SW 1271 (cell line): ENCODE results near the gene ADRM1.

ENCODE experiments used
- DNase-seq, 2 experiments: peaks; one replicate each; lab custom pipeline; 2025; lab: John Stamatoyannopoulos, UW

Gene ADRM1

DNA sequence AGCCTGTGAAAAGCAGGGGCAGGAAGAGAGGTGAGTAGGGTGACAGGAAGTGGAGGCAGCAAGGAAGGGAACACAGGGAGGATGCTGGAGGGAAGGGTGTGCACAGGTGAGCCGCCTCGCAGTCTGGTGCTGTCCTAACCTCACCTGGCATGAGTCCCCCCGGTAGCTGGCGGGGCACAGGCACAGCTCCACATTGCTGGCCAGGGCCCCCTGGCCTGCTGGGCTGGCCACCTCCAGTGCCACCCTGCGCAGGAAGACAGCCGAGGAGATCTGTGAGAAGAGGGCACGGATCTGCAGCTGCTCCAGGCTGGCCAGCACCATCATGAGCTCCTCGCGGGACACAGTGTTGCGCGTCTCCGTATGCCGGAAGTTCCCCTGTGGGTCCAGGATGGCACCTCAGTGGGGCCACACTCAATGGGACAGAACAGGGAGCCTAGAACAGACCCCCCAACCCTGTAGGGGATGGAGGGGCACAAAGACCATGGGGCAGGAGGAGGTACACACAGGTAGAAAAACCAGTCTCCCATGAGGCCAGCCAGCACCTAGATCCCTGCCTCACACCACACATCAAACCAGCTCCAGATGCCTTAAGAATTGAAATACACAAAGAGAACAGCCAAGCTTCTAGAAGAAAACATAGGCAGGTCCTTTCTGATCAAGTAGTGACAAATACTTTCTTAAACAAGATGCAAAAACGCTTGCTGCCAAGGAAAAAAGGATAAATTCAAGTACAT is 22.5 kb downstream of the ADRM1 start:
- no peak for DNase-seq

DNA sequence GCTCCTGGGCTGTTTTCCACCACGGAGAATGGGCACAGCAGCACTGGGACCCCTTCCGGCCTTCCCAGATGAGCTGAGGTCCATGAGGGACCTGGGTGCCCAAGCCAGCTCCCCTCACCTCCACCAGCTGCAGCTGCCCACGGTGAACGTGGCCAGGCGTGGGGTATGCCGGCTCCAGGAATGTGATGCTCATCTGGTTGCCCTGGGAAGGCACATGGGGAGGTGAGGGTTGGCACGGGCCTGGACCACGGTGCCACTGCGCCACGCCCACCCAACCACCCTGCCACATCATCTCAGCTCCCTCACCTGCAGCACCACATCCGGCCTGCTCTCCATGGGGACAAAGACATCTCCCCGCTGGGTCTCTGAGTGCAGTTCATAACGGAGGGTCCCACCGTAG is 23.8 kb downstream of the ADRM1 start:
- DNase-seq = no peak

DNA sequence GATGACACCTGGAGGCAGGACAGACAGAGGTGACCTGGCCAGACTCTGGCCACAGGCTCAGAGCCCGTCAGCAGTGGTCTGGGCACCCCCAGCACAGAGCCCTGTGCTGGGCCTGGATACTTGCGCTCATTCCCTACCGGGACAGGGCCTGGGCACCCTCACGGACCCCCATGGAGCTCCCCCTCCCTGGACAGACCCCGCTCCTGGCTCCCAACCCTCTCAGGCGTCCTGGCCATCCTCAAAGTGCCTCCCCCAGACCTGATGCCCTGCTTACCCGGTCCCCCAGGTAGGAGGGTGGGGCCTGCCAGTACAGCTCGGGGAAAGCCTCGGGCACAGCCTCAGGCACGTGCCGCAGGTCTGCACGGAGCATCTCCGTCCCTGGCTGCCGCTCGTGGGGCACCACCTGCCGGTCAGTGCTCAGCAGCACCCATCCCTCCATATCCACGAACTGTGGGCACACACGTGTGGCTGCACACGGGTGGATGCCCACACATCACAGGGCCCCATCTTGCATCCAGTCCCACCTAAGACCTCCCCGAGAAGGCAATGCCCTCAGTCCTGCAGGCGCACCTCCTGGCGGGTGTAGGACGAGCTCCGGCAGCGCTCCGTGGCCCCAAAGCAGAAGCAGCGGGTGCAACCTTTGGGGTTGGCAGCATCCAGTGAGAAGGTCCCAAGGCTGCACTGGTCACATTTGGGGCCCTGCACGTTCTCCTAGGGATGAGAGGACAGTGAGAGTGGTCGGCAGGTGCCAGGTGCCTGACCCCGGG is 24.3 kb downstream of the ADRM1 start:
- no peak for DNase-seq

DNA sequence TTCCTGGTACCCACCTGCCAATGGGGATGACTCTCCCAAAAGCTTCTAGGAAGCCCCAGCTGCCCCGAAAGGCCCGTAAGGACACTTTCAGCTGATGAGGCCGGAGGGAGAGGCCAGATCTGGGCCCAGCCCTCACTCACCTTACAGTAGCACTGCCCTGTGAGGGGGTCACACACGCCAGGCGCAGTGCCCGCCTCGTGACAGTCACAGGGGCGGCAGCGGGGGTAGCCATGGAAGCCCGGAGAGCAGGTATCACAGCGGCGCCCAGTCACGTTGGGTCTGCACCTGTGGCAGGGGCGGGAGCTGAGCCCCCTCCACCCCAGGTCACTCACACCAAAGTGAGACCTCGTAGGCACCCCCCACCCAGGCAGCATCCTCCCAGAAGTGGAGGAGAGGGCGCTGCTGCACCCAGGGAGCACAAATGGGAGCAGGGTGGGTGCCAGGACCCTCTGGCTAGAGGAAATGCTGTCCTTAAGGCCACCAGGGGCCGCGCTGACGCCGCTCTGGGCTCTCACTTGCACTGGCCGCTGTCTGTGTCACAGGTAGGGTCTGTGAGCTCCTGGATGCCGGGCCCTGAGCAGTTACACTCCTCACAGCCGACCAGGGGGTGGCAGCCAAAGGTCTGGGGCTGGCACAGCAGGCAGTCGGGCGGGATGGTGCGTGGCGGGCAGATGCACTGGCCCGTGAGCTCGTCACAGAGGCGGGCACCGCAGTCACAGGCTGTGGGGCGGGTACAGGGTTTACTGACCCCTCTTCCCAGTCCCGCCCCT is 25.1 kb downstream of the ADRM1 start:
- no peak for DNase-seq

DNA sequence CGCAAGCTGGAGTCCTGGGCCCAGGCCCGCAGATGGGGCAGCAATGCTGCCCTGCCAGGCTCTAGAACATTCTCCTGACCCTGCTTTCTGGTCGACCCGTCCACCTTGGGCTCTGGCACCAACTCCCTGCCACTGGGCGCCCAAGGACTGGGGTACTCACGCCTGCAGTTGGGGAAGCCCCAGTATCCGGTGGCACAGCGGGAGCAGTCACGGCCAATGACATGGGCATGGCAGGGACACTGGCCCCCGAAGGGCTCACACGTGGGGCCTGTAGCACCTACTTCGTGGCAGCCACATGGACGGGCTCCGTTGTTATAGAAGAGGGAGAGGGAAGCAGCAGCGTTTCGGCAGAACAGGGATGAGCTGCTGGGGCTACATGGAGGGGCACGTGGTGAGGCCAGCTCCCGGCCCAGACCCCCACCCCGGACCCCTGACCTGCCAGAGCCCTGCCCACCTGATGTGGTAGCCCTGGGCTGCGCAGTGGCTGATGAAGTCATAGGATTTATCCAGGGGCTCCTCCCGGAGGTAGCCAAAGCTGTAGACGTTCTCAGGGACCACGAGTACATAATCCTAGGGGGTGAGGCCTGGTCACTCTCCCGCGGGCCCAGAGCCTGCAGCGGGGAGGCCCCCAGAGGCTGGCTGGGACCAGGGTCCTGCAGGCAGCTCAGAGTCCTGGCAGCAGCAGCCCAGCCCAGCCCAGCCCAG is 26.0 kb downstream of the ADRM1 start:
- no peak for DNase-seq

DNA sequence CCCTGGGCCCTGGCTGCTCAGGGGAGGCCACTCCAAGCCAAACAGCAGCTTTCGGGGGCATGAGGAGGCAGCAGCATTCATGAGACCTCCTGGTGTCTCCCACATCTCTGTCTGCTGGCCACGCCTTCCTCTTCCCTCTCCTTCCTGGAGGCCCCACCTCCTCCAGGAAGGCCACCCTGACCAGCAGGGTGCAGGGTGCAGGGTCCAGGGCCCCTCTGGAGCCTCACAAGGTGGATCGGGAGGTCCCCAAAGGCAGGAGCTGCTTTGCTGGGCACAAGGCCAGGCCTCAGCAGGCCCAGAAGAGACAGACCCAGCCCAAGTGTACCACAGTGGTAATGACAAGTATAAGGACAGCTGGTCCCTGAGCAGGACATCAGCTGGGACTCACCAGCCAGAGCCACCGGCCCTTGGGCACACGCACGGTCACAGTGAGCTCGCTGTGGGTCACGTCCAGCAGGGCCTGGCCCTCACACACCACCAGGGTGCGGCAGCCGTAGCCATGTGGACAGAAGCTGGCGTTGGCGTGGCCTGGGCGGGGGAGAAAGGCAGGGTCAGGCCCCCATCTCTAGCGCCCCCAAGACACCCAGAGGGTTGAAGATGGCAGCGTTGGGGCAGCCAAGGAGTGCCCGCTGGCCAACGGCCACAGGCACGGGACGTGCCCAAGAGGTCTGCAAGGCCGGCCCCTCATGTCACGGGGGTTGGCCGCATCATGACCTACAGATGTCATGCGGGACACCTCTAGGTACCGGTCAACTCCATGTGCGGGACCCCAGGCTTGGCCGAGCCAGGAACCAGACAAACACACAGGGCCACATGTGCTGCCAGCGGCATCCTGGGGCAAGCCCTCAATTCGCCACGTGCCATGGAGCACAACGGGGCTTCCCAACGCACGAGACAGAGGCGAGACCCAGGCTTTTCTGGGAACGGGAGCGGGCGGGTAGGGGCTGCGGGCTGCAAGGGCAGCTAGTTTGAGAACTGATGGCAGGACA is 26.9 kb downstream of the ADRM1 start:
- DNase-seq = no peak

DNA sequence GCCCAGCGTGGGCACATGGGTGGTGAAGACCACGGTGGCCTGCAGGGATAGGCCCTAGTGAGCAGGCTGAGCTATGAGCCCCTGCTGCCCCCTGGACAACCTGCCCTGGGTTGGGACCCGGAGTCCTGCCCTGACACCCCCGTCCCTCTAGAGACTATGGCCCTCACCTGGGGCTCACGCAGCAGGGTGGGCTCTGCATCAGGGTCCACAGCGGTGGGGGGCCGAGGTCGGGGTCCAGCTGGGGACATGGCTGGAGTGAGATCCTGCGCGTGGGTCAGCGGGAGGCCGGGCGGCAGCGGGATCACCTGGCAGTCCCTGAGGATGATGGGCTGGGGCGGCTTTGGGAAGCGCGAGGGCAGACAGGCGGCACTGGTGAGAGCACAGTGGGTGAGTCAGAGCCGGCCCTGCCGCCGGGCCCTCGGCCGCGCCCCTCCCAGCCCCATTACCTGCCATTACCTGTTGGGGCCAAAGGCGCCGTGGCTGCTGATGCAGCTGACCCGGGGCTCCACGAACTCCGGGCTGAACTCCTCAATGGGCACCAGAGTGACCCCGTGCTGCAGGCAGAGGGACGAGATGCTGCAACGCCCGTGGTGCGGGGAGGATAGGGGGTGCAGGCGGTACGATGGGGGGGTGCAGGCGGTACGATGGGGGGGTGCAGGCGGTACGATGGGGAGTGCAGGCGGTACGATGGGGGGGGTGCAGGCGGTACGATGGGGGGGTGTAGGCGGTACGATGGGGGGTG is 27.9 kb downstream of the ADRM1 start:
- DNase-seq = no peak

DNA sequence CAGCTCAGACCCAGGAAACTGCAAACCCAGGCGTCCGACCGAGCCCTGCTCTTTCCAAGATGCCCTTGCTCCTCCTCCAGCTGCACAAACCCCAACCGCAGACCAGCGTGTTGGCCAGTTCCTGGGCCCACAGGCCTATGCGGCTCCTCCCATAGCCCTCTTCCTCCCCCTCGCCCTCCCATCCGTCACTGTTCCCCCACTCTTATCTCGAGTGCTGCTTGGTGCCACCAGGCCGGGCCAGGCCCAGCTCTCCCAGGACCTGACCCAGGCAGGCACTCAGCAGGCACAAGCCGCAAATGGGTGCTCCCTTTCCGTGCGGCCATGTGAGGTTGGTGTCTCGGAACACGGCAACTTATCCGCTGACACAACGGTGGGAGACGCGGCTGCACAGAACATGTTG is 28.6 kb downstream of the ADRM1 start:
- DNase-seq = no peak

DNA sequence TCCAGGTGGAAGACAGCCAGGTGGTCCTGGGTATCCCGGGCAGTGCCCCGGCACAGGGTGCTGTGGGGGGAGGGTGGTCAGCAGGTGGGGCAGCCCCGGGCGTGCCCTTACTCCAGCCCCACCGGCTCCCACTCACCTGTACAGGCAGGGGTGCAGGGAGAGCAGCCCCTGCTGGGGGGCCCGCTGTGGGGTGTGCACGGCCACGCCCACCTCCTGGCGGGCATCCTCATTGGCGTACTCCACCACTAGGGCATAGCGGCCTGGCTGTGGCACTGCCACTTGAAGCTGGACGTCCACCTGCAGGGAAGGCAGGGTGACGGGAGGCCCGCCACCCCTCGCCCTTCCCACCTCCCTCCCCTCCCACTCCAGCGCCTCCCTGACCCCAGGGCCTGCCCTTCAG is 29.6 kb downstream of the ADRM1 start:
- DNase-seq = no peak

DNA sequence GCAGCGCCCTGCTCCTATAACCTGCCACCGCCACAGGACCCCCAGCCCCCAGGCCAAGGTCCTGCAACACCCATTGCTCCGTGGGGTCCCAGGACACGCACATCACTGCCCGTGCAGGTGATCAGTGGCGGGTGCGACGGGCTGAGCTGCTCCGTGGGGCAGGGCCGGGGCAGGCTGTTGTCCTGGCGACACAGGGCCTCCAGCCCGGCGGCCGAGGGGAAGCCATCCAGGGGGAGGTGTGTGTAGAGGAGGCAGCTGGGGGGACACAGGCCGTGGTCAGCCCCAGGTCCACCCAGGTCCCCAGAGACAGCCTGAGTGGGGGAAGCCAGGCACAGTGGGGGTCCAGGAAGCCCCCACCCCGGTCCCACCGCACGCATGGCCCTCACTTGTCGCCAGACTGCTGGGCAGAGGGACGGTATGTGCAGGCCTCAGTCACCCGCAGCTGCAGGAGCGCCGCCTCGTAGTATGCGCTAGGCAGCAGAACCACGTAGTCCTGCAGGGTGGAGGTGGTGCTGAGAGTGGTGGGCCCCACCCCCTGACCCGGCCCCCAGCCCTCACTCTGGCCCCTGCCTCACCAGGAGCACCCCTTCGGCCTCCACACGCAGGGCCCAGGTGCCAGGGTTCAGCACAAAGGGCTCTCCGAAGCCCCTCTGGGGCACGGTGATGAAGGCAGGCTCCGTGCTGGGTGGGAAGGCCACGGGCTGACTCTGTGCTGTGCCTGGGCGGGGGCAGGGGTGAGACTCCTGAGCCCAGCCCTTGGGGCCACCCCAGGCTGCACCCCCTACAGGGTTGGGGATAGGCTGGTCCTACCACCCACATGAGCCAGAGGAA is 30.4 kb downstream of the ADRM1 start:
- DNase-seq = no peak

DNA sequence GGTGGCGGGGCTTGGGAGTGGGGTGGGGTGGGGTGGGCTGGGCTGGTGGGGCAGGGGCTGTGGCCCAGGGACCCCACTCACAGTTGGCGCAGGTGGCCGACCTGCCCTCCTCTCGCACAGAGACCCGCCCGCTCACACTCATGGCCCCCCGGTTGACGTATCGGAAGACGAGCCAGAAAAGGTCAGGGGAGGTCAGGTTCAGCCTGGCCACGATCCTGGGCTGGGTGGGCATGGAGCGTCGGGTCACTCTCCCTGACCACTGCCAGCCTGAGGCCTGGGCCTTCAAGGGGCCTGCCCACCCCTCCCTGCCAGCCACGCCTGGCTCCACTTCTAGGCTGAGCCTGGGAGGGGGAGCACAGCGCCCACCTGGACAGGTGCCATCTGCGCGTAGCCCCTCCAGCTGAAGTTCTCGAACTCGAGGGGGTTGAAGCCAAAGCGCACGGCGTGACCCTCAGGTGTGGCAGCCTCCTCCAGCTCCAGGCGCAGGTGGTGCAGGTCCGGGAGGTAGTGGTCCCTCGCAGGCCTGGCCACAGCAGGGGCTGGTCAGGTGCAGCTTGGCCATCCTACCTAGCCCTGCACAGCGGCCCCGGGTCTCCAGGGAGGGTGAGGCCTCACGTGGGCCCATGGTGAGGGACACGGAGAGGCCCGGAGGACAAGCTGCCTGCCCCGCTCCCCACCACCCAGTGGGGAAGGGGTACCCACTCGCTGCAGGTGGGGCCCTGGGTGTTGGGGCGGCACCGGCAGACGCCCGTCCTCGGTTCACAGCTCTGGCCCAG is 31.2 kb downstream of the ADRM1 start:
- DNase-seq = no peak

DNA sequence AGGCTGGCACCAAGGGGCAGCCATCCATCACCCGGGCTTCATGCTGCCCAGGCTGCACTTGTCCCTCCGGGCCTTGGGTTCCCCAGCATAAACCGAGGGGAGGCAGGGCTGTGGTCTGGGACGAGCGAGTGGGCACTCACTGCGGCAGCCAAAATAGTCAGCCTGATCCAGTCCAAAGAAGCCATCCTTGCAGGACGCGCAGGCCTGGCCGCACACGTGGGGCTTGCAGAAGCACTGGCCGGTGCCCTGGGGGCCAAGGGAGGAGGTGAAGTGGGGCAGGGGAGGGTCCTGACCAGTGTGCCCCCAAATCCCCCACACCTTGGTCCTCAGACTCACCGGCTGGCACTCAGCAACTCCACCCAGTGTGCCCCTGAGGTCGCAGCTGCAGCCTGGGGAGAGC is 32.1 kb downstream of the ADRM1 start:
- no peak for DNase-seq

DNA sequence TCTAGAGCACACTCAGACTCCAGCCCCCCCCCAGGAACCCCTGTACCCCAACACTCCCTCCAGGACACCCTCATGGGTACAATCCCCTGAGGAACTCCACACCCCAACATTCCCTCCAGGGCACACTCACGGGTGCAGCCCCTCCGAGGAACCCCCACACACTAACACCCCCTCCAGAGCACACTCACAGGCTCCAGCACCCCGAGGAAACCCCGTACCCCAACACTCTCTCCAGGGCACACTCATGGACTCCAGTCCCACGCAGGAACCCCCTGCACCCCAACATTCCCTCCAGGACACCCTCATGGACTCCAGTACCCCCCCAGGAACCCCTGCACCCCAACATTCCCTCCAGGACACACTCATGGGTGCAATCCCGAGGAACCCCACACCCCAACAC is 32.7 kb downstream of the ADRM1 start:
- no peak for DNase-seq

DNA sequence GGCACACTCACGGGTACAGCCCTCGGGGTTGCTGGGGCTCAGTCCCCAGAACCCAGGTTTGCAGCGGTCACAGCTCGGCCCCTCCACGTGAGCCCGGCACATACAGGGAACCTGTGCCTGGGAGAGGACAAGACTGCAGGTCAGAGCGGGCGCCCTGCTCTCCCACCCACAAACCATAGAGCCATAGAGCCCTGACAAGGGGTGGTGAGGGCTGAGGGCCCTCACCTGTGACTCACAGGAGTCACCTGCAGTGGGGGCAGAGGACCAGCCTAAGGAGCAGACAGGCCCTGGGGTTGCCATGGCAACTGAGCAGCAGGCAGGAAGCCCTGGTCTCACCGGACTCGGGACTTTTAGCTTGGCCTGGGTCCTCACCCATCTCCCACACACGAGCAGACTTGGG is 33.5 kb downstream of the ADRM1 start:
- no peak for DNase-seq

DNA sequence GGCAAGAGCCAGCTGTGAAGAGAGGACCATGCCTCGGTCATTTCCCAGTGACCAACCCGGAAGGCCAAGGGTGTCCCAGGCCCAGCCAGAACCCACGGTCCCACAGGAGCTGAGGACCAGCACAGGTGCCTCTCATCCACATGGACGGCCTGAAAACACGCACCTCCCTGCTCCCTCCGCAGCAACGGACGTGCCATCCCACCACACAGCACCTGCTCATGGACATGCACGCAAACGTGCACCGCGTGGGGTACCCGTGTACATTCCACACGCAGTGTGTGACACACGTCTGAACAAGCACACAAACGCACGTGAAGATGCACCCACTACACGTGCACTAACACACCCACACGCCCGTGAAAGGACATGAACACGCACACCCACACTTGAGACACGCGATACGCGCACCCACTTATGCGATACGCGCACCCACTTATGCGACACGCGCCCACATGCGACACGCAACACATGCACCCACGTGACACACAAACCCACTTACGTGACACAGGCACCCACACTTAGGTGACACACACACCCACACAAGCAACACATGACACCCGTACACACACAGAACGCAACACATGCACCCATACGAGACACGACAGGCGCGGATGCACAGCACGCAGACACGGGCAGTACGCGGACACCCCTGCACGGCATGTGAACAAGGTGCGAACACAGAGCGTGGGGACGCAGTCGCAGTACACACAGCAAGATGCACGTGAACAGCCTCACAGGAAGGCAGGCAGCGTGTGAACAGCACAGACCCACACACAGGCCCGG is 34.2 kb downstream of the ADRM1 start:
- DNase-seq = no peak

DNA sequence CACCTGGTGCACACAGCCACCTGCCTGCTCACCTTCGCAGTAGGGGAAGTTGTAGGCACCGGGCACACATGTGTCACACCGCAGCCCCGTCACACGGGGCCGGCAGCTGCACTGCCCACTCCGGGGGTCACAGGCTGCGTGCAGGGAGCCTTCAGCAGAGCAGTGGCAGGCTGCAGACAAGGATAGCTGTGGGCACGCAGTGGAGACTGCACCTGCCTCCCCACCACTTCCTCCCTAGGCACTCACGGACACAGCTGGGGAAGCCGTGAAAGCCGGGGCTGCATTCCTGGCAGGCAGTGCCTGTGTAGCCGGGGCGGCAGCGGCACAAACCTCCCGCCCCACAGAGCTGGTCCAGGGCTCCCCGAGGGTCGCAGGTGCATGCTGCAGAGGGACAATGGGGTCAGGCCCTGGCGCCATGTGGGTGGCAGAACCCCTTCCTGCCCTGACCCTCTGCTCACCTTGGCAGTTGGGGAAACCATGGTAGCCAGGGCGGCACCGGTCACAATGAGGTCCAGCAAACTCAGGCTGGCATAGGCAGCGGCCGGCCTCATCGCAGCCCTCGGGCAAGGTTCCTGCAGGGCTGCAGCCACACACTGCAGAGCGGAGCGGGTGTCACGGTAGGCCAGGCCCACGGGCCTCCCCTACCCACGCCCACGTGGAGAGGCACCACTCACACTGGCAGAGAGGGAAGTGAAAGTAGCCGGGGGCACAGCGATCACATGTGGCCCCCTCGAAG is 34.9 kb downstream of the ADRM1 start:
- no peak for DNase-seq

DNA sequence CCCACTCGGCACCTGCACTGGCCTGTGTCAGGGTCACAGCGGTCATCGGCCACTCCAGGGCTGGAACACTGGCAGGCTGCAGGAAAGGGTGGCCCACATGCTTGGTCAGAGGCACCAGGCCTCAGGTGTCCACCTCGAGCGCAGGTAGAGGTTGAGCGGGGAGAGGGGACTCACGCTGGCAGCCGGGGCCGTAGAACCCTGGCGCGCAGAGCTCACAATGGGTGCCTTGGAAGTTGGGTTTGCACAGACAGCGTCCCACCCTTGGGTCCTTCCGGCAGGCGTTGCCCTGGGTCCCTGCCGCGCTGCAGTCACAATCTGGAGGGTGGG is 35.5 kb downstream of the ADRM1 start:
- no peak for DNase-seq
